ENCODE data around the gene NDUFAF5.
"Not testable (repeated sequence)": the region's sequence is repeated elsewhere in the genome, so short reads cannot be mapped to it uniquely, and the experiment has no call there.

The NDUFAF5 gene, protein sequence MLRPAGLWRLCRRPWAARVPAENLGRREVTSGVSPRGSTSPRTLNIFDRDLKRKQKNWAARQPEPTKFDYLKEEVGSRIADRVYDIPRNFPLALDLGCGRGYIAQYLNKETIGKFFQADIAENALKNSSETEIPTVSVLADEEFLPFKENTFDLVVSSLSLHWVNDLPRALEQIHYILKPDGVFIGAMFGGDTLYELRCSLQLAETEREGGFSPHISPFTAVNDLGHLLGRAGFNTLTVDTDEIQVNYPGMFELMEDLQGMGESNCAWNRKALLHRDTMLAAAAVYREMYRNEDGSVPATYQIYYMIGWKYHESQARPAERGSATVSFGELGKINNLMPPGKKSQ

DNA sequence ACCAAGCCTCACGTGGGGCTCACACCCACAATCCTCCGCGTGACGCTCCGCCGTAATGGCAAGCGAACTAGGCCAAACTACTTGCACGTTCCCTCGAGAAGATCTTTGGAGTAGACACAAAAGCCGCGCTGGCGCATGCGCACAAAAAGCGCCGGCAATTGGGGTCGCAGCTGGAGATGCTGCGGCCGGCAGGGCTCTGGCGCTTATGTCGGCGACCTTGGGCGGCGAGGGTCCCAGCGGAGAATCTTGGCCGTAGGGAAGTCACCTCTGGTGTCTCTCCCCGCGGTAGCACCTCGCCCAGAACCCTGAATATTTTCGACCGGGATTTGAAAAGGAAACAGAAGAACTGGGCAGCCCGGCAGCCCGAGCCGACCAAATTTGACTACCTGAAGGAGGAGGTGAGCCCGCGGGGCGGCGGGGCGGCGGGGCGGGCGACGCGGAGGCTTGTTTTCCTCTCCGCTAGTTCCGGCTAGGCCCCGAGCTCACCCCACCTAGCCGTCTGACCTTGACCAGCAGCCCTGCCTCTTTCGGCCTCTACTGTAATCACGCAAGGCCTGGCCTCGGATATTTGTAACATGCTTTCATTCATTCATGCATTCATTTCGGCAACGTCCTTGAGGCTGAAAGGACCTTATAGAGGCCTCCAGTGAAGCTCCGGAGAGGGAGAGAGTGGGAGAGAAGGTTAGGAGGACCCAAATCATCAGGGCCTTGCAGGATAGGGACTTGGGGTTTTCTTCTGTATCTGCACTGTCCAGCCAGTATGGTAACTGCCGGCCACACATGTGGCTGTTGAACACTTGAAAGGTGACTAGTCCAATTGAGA, at the start of gene NDUFAF5, which contains the start of gene ESF1:
NDUFAF5 (plus strand) TSS at position 136 of the 823 bp plus-strand sequence; CDS start at position 177, 41 bp downstream.
ESF1 (minus strand) TSS at position 27 of the 823 bp plus-strand sequence. CDS start 1,779 bp downstream, outside the sequence.
- peak; percentile 95 for DNase-seq

DNA sequence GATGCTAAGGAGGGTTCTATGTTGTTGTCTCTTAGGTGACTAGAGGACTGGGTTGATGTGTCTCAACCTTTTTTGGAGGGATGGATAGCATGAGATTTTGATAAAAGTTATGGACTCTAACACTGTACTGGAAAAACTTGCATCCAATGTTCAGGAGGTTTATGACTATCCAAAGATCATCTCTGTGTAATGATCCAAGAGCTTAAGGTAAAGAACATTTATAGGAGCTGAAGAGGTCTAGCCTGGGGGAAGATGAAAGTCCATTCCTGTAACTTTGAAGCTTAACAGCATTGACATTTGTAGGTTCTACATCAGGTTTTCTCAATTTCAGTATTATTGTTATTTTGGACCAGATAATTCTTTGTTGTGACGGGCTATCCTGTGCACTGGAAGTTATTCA, 49.0 kb upstream of the NDUFAF5 start:
- no peak for DNase-seq

DNA sequence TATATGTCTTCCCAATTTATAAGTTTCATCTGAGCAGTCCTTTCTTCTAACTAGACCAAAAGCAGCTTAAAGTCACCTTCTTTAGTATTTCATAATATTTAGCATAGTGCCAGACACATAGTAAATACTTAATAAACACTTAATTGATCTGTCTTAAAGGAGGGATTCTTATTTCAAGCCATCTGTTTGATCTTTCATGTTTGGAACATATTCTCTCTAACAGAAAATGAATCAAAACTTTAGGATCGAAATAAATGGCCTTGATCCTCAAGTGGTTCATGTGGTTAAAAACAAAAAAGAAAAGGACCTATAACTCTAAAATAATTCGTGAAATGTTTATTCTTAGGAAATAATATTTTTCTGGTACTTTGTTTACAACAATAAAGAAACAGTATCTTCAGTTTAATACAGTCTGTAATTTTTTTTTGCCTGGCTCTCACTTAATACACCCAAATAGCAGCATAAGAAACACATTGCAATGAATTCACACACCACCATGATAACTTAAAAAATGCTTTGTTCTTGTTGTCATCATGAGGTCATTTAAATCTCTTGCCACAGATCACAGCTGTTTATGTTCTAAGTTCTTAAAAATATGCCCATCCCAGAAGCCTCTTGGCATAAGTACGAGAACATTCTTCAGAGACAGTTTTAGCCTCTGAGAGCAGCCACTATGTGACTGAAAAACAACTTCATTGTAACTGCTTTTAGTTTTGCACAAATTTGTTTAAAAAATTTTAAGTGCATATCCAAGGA, 48.2 kb upstream of the NDUFAF5 start:
- DNase-seq: no peak

DNA sequence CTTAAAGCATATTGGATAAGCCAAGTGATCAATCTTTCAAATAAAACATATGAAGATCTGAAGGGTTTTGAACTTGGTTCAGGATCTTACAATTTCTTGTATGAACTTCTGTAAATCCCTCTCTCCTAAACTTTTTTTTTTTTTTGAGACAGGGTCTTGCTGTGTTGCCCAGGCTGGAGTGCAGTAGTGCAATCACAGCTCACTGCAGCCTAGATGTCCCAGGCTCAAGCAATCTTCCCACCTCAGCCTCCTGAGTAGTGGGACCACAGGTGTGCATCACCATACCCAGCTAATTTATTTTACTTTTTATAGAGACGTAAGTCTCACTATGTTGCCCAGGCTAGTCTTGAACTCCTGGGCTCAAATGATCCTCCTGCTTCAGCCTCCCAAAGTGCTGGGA, 46.6 kb upstream of the NDUFAF5 start:
- not testable (repeated sequence) for DNase-seq

DNA sequence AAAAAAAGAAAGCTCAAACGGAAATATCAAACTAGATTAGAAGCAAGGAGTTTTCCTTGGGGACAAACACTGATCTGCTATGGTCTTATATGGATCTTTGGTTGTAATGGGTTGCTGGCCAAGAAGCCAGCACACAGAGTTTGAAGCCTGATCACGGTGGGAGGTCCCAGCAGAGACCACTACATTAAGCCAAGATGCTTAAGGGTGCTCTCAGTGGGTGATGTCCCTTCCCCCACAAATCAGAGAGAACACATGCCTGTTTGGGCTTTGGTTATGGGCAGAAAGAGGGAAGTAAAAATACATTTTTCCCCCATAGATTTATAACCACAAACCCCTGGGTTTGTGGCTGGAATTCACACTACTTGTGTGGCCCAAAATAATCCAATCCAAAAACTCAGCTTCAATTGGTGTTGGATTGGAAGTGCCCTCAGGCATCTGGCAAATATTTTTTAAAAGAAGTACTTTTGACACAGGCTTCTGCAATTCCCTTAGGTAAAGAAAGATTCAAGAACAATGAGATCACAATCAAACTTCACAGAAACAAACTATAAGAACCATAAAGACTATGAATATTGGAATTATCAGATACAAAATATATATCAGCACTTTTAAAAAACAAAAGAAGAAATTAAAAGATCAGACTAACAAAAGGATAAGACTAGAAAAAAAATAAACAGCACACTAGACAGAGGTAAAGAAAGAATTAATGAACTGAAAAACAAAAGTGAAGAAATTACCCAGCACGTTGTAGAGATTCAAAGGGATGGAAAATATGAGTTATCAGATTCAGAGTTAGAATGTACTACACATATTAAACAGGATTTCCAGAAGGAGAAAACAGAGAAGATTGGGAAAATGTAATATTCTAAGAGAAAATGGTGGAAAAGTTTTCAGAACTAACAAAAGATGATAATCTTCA, 44.8 kb upstream of the NDUFAF5 start:
- no peak for DNase-seq

DNA sequence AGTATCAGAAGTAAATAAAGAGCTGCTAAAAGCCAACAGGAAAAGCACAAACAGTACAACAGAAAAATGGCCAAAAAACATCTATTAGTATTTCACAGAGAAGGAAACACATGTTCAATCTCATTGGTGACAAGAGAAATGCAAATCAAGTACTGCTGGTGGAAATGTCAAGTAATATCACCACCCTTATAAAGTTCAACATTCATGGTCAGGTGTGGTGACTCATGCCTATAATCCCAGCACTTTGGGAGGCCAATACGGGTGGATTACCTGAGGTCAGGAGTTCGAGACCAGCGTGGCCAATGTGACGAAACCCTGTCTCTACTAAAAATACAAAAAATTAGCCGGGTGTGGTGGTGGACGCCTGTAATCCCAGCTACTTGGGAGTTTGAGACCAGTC, 42.9 kb upstream of the NDUFAF5 start:
- no peak for DNase-seq

DNA sequence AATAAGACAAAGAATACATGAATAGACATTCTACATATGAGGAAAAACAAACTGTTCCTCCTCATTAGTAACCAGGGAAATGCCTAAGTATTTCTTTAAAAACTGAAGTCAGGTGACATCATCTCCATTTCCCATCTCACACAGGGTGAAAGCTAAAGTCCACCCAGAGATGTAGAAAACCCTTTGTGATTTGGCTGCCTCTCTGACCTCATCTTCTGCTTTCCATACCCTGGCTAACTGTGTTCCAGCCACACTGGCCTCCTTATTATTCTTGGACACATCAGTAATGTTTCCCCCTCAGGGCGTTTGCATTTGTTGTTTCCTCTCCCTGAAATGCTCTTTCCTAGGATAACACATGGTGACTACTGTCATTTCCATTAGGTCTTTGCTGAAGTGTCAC, 40.5 kb upstream of the NDUFAF5 start:
- DNase-seq: no peak

DNA sequence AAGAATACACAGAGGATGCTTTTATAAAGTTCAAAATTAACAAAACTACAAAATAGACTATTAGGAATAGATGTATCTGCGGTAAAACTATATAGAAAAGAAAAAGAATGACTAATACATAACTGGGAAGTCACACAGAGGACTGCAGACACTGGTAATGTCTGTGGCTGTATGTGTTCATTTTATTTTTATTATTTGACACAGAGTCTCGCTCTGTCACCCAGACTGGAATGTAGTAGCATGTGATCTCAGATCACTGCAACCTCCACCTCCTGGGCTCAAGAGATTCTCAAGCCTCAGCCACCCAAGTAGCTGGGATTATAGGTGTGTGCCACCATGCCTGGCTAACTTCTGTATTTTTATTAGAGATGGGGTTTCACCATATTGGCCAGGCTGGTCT, 39.0 kb upstream of the NDUFAF5 start:
- no peak for DNase-seq

DNA sequence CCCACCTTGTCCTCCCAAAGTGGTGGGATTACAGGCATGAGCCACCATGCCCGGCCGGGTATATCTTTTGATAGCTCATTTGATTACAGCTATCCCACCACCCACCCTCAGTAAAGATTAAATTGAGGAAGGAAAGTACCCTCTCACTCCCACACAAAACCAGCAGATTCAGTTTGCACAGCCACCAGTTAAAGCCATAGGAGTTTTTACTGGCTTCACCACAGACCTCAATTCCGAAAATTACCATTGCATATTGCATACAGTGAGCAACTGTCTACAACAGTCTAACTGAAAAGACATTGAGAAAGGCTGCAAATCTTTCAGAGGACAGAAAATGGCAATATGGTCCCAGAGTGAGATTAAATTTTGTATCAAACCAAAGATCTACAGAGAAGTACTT, 35.0 kb upstream of the NDUFAF5 start:
- no peak for DNase-seq

DNA sequence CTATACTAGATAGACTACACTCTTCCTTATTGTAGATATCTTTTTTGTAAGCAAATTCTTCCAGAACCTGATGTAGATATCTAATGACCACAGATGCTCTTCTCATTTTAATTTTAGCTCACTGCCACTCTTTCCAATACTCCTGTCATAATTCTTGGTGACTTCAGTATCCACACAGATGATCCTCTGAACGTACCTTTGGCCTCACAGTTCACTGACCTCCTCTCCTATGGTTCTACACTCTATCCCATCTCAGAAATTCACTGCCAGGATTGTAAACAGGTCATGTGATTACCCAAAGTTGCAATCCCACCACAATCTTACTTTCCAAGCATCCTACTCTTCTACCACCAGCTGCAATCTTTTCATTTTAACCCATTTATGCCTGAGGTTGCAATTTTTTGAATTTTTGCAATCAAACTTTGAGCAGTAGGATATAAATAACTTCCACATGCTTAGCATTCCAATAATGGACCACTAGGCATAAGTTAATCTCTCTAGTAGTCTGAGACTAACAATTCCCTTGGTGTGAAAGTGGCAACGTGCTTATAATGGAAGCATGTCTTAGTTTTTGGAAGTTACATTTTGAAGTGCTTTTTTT, 31.3 kb upstream of the NDUFAF5 start:
- DNase-seq: no peak

DNA sequence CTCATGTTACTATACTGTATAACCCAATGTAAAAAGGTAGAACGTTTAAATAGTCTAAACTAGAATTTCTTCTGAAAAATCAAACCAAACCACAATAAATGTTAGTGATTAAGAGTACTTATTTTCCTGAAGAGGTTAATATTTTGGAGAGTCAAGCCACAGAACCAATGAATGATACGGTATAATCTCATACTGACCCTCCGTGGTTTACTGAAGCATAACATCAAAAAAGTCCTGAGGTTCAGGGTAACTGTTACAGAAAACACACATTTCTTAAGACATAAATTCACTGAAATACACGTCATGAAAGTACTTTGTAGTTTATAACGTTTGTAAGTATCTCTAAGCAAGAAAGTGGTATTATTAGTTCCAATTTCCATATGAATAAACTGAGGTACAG, 29.0 kb upstream of the NDUFAF5 start:
- DNase-seq: no peak

DNA sequence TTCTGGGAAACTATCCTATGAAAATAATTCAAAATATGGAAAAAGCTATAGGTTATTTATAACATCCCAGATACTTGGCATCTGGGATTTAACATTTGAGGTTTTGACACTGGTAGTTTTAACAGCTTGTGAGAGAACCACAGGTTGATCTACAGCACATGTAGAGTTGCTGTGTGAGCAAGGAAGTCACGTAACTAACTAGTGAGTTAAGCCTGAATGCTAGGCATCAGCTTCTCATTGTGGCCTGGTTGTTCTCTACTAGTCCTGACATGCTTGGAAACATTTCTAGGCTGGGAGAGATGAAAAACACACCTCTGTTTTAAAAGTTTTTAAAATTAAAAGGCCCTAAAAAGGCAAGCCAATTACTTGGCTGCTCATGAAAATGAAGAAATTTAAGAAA, 28.3 kb upstream of the NDUFAF5 start:
- no peak for DNase-seq

DNA sequence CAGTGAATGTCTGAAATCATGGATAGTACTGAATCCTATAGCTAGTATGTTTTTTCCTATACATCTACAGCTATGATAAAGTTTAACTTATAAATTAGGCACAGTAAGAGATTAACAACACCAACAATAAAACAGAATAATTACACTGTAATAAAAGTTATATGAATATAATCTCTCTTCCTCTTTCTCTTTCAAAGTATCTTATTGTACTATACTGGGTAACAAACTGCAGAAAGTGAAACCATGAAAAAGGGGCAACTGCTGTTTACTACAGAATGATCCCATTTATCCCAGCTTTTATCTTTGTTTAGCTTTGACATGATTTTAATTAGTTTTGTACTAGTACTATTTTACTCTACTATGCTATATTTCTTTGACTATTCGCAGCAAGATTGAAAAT, 25.9 kb upstream of the NDUFAF5 start:
- DNase-seq: no peak

DNA sequence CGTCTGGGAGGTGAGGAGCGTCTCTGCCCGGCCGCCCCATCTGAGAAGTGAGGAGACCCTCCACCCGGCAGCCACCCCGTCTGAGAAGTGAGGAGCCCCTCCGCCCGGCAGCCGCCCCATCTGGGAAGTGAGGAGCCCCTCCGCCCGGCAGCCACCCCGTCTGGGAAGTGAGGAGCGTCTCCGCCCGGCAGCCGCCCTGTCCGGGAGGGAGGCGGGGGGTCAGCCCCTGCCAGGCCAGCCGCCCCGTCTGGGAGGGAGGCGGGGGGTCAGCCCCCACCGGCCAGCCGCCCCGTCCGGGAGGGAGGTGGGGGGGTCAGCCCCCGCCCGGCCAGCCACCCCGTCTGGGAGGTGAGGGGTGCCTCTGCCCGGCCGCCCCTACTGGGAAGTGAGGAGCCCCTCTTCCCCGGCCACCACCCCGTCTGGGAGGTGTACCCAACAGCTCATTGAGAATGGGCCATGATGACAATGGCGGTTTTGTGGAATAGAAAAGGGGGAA, 24.3 kb upstream of the NDUFAF5 start:
- not testable (repeated sequence) for DNase-seq

DNA sequence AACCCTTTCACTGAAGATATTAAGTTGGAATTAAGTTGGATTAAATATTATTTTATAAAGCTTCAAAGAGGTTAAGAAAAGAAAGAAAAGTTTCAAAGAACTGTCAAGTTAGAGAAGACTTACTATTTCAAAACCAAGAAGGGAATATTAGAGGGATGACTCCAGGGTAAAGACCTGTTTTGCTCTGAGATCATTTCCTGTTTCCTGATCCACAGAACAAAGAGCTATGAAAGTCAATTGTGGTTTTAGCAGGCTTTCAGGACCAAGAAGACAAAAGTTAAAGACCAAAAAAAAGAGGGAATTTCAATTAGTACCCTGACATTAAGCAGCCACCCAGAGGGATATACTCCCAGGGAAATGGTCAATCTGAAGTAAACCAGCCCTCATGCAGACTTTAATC, 19.5 kb upstream of the NDUFAF5 start:
- no peak for DNase-seq

DNA sequence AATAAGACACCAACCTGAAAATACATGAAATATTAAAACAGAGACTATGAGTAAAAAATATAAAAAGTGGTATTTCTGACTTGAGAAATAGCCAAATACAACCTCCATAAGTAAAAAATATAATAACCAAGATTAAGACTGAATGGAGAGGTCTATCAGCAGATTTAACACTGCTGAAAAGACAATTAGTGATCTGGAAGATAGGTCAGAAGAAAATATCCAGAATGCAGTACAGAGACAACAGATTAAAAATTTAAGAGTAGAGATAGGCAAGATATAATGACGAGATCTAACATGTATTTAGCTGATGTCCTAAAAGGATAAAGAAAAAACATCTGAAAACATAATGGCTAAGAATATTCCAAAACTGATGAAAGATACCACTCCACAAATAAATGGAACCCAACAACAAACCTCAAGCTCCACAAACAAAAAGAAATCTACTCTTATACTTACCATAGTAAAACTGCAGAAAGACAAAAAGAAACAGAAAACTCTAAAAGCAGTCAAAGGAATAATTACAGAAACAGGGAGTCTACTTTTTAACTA, 18.9 kb upstream of the NDUFAF5 start:
- no peak for DNase-seq

DNA sequence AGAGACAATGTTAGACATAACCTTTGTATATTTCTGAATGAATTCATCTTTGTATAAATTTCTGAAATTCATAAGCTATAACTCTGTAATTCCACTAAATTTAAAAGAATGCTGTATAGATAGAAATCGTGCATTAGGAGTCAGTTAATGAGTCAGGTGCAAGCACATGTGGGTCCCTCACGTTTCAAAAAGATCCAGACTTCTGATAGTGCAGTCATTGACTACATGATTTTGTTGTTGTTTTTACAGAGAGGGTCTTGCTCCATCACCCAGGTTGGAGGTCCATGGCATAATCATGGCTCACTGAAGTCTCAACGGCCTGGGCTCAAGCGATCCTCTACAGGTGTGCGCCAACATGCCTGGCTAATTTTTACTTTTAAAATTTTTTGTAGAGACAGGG, 14.7 kb upstream of the NDUFAF5 start:
- no peak for DNase-seq

DNA sequence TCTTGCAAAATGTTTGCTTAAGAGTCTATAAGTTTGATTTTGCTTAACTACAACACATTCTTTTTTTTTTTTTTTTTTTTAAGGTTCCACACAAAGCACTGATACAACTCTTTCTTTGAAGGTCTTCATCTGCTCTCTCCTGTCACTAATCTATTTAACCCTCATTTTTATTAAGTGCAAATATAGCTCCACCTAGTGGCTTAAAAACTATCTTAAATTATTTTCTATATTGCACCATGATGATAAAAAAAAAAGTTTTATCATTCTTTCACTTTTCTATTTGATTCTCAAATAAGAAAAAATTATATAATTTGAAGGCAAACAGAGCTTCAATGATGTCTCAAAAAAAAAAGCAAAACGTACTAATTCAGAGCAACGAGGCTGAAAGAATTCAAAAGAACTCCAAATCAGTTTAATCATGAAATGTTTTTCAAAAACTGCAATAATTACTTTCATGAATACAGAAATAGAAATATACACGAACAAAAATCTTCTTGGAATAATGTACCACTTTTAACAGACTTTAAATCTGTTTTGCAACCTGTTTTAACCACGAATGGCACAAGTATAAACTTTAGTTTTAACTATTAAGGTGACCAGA, 12.9 kb upstream of the NDUFAF5 start:
- DNase-seq: no peak

DNA sequence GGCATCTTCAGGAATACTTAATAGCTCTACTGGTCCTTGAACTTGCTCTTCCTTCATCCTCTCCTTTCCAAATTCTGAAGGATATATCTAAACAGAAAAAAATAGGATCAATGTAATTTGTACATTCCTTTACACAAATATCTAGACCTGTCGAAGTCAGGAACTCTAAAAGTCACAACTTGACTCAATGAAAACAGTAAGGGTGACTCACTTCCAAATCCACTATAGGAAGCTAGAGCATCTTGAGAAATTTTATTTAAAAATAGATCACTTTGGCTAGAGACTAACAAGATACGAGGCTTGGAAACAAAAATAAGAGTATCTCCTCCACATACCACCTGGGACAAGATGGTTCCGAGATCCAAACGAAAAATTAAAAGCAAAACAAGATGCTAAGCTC, 12.3 kb upstream of the NDUFAF5 start:
- DNase-seq: no peak

DNA sequence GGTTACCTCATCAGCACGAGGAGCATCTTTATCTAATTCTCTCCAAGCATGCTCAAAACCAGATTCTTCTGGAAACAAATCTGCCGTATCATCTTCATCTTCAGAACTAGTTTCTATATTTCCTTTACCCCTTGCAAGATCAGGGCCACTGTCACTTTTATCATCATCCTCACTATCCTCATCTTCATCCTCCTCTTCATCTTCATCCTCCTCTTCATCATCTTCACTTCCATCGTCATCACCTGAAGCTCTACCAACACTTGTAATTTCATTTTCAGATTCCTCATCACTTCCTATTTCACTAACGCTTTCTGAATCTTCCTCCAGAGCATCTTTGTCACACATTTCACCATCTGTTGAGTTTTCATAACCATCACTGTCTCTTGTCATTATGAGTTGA, 9.0 kb upstream of the NDUFAF5 start:
- DNase-seq: no peak

DNA sequence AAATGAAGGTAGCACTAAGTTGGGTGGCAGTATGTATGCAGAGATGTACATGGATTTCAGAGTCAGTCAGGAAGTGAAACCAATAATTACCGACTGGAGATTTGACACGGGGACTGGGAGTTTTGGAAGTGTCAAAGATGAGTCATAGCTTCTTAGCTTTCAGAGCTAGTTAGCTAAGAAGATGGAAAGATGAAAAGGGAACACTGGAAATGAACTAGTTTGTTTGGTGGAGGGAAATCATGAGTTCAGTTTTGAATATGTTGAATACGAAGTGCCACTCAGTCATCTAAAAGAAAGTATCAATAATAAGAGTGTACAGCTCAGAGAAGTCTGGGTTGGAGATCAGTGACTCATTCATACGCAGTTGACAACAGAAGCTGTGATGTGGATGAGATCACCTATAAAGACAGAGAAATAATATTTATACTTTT, 7.6 kb upstream of the NDUFAF5 start:
- no peak for DNase-seq

Data from amniotic stem cell (primary cell).